Smooth muscle cell (in vitro differentiated cells): Measurements from ENCODE around the gene RTL1. TPM values are rescaled to one million over a fixed set of nuclear protein-coding genes. Genes with fewer than 3 reads are reported as not detected.

ENCODE experiments used
- DNase-seq: peaks from one replicate; lab custom pipeline; 2025; ENCODE audit not compliant: unreplicated experiment; lab: John Stamatoyannopoulos, UW
- H2AFZ ChIP-seq: fragments of 200-600 bp; sonication (generic); 2 replicates; pipeline ENCODE4 v1.6.0; 2016; ENCODE audit warnings: antibody characterized with exemption, low read depth, mild to moderate bottlenecking
- H3F3A ChIP-seq: fragments of 200-600 bp; sonication (generic); 2 replicates; pipeline ENCODE4 v1.6.0; 2017; ENCODE audit warnings: antibody characterized with exemption, low read depth
- H3K27ac ChIP-seq: fragments of 200-600 bp; sonication (generic); 2 replicates; pipeline ENCODE4 v1.5.1; 2016; ENCODE audit warnings: low read depth, mild to moderate bottlenecking
- H3K27me3 ChIP-seq: fragments of 200-600 bp; sonication (generic); 2 replicates; pipeline ENCODE4 v1.6.1; 2016; ENCODE audit warnings: low read depth, mild to moderate bottlenecking
- H3K36me3 ChIP-seq: fragments of 200-600 bp; sonication (generic); 2 replicates; pipeline ENCODE4 v1.5.1; 2016; ENCODE audit warnings: low read depth
- H3K4me1 ChIP-seq: fragments of 200-600 bp; sonication (generic); 2 replicates; pipeline ENCODE4 v1.5.1; 2016; ENCODE audit warnings: low read depth
- H3K4me2 ChIP-seq: fragments of 200-600 bp; sonication (generic); 2 replicates; pipeline ENCODE4 v1.6.0; 2016; ENCODE audit warnings: mild to moderate bottlenecking
- H3K4me3 ChIP-seq: fragments of 200-600 bp; sonication (generic); 2 replicates; pipeline ENCODE4 v1.5.1; 2016; ENCODE audit warnings: mild to moderate bottlenecking
- H3K79me2 ChIP-seq: fragments of 200-600 bp; sonication (generic); 2 replicates; pipeline ENCODE4 v1.6.0; 2016; ENCODE audit warnings: low read depth, mild to moderate bottlenecking
- H3K9ac ChIP-seq: fragments of 200-600 bp; sonication (generic); 2 replicates; pipeline ENCODE4 v1.6.0; 2016; ENCODE audit warnings: low read depth
- H3K9me3 ChIP-seq: fragments of 200-600 bp; sonication (generic); replicated peaks from 2 replicates; pipeline ENCODE4 v1.5.1; 2016; ENCODE audit warnings: low read depth
- H4K20me1 ChIP-seq: fragments of 200-600 bp; sonication (generic); 2 replicates; pipeline ENCODE4 v1.6.0; 2016; ENCODE audit warnings: low read depth
- CTCF ChIP-seq: fragments of 200-600 bp; sonication (generic); IDR thresholded peaks from 2 replicates; pipeline ENCODE4 v1.5.1; 2017; ENCODE audit warnings: borderline replicate concordance, mild to moderate bottlenecking, antibody characterized with exemption; ENCODE audit not compliant: insufficient read depth, poor library complexity, severe bottlenecking
- WGBS: methylation state at CpG from one replicate; pipeline ENCODE4 v1.1.7; 2016; ENCODE audit warnings: low lambda C conversion rate; 5-methylcytosine and 5-hydroxymethylcytosine counted together
- polyA plus RNA-seq: library from polyadenylated mRNA; unstranded; fragments of >200 nt; fragmentation: Nextera tagmentation; extraction: Ambion mirVana; gene quantifications from 2 replicates; pipeline ENCODE4 v1.2.1, GENCODE V29; 2016
- total RNA-seq: library from RNA; depleted of rRNA; stranded (reverse); fragments of >200 nt; gene quantifications from 2 replicates; pipeline ENCODE4 v1.2.3, GENCODE V29; 2014

RTL1 gene
- total and polyA plus RNA-seq, 2 experiments from 2014 or later = 6.7 to 13.9 TPM

GRCh38 chr14:100905166-100905565 lies 1.6 kb upstream of the RTL1 start:
- WGBS = 54% methylated on average over 12 of the region's 12 CpGs
- no peak for DNase-seq
- Histone ChIP-seq H3K36me3 (no peaks in the 10 kb centered on the region), H3K4me2 (peak overlapping the region; percentile 83), H3K9me3 (no peaks in the 10 kb centered on the region), H3K4me1 (peaks cover 33% of the 10 kb centered on the region), H2AFZ (no peak overlapping the region), H3K4me3 (peak overlapping the region; percentile 42), H3K27ac (peak overlapping the region; percentile 54), H3K9ac (no peak overlapping the region), H3K79me2 (no peaks in the 10 kb centered on the region), H3K27me3 (no peaks in the 10 kb centered on the region), H3F3A (no peaks in the 10 kb centered on the region), H4K20me1 (no peaks in the 10 kb centered on the region)
- no peak for TF ChIP-seq CTCF

GRCh38 chr14:100904307-100905087 lies 975 bp upstream of the RTL1 start:
- H3K27me3 ChIP-seq = no peaks in the 10 kb centered on the region
- H3K36me3 ChIP-seq = no peaks in the 10 kb centered on the region
- H3K27ac ChIP-seq = peak overlapping the region; percentile 54
- peak overlapping the region; percentile 42 for H3K4me3 ChIP-seq
- H4K20me1 ChIP-seq = no peaks in the 10 kb centered on the region
- peak overlapping the region; percentile 53 for H3K9ac ChIP-seq
- peak overlapping the region; percentile 83 for H3K4me2 ChIP-seq
- peak; percentile 58 for TF ChIP-seq CTCF
- H3K79me2 ChIP-seq = no peaks in the 10 kb centered on the region
- WGBS = 2% methylated on average over 38 of the region's 45 CpGs
- H3K9me3 ChIP-seq = no peaks in the 10 kb centered on the region
- no peak overlapping the region for H2AFZ ChIP-seq
- no peak for DNase-seq
- H3K4me1 ChIP-seq = peaks cover 40% of the 10 kb centered on the region
- H3F3A ChIP-seq = no peaks in the 10 kb centered on the region

- Histone ChIP-seq H4K20me1 (no peaks in the 10 kb centered on the region), H3K4me2 (peak overlapping the region; percentile 83), H3F3A (peaks cover 2% of the 10 kb centered on the region), H2AFZ (no peak overlapping the region), H3K36me3 (no peaks in the 10 kb centered on the region), H3K9ac (no peak overlapping the region), H3K9me3 (no peaks in the 10 kb centered on the region), H3K79me2 (peaks cover 4% of the 10 kb centered on the region), H3K4me1 (peaks cover 49% of the 10 kb centered on the region), H3K4me3 (no peak overlapping the region), H3K27me3 (no peaks in the 10 kb centered on the region), H3K27ac (peak overlapping the region; percentile 41)
- DNase-seq = no peak
- TF ChIP-seq CTCF = no peak
- 74% methylated on average over 10 of the region's 10 CpGs for WGBS
These were observed 421 bp downstream of the RTL1 start for GRCh38 chr14:100903134-100903468.
